Parathyroid adenoma (tissue), 2 donors: Measurements from ENCODE around the gene AIPL1.

Experiments
- H2AFZ ChIP-seq: fragments of 300-600 bp; sonication (generic); one replicate; pipeline ENCODE4 v1.7.0; 2017; ENCODE audit warnings: antibody characterized with exemption, mild to moderate bottlenecking
- H3K27ac ChIP-seq: fragments of 300-600 bp; sonication (generic); one replicate; pipeline ENCODE4 v1.7.0; 2017
- H3K27me3 ChIP-seq: fragments of 300-600 bp; sonication (generic); one replicate; pipeline ENCODE4 v1.7.0; 2017; ENCODE audit warnings: low read length; ENCODE audit not compliant: control insufficient read depth, insufficient read depth
- H3K36me3 ChIP-seq: fragments of 300-600 bp; sonication (generic); one replicate; pipeline ENCODE4 v1.7.0; 2017; ENCODE audit warnings: low read length; ENCODE audit not compliant: control insufficient read depth, insufficient read depth
- H3K4me1 ChIP-seq: fragments of 300-600 bp; sonication (generic); one replicate; pipeline ENCODE4 v1.7.0; 2017; ENCODE audit warnings: control low read depth
- H3K4me2 ChIP-seq: fragments of 300-600 bp; sonication (generic); one replicate; pipeline ENCODE4 v1.7.0; 2017; ENCODE audit warnings: low read length
- H3K4me3 ChIP-seq: fragments of 300-600 bp; sonication (generic); one replicate; pipeline ENCODE4 v1.7.0; 2017; ENCODE audit warnings: low read depth, low read length
- H3K79me2 ChIP-seq: fragments of 300-600 bp; sonication (generic); one replicate; pipeline ENCODE4 v1.7.0; 2017; ENCODE audit warnings: control low read depth
- H3K9ac ChIP-seq: fragments of 300-600 bp; sonication (generic); one replicate; pipeline ENCODE4 v1.7.0; 2017; ENCODE audit warnings: mild to moderate bottlenecking
- H3K9me3 ChIP-seq: fragments of 300-600 bp; sonication (generic); one replicate; pipeline ENCODE4 v1.7.0; 2017; ENCODE audit warnings: low read length; ENCODE audit not compliant: control insufficient read depth
- TF ChIP-seq, protein P1 (sequence below): fragments of 300-600 bp; sonication (generic); IDR thresholded peaks from one replicate; pipeline ENCODE4 v1.7.0; 2017; ENCODE audit warnings: antibody characterized with exemption, mild to moderate bottlenecking
- donor health status: primary hyperparathyroidism.

The AIPL1 gene

DNA sequence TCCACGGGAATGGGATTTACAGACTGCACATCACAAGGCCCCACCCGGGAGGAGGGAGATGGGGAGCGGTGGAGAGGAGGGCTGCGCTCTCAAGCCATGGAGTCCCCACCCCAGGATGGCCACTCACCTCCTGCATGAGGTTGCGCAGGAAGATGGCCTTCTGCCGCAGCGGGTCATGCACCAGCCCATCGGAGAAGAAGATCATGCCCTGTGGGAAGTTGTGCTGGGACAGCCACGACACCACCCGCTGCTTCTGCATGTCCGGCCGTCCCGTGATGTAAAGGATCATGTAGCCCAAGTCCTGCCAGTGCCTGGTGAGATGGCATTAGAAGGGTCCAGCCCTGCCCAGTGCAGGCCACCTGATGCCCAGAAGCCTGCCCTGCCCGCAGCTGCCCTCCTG lies 26.3 kb upstream of the AIPL1 start:
- Histone ChIP-seq H2AFZ (no peak overlapping the region), H3K4me3 (no peak overlapping the region), H3K9ac (no peak overlapping the region), H3K27me3 (no peaks in the 10 kb centered on the region), H3K4me2 (no peak overlapping the region), H3K4me1 (no peaks in the 10 kb centered on the region), H3K27ac (no peak overlapping the region), H3K36me3 (no peaks in the 10 kb centered on the region), H3K9me3 (no peaks in the 10 kb centered on the region), H3K79me2 (no peaks in the 10 kb centered on the region)
- TF ChIP-seq, protein P1, sequence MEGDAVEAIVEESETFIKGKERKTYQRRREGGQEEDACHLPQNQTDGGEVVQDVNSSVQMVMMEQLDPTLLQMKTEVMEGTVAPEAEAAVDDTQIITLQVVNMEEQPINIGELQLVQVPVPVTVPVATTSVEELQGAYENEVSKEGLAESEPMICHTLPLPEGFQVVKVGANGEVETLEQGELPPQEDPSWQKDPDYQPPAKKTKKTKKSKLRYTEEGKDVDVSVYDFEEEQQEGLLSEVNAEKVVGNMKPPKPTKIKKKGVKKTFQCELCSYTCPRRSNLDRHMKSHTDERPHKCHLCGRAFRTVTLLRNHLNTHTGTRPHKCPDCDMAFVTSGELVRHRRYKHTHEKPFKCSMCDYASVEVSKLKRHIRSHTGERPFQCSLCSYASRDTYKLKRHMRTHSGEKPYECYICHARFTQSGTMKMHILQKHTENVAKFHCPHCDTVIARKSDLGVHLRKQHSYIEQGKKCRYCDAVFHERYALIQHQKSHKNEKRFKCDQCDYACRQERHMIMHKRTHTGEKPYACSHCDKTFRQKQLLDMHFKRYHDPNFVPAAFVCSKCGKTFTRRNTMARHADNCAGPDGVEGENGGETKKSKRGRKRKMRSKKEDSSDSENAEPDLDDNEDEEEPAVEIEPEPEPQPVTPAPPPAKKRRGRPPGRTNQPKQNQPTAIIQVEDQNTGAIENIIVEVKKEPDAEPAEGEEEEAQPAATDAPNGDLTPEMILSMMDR: no peak

DNA sequence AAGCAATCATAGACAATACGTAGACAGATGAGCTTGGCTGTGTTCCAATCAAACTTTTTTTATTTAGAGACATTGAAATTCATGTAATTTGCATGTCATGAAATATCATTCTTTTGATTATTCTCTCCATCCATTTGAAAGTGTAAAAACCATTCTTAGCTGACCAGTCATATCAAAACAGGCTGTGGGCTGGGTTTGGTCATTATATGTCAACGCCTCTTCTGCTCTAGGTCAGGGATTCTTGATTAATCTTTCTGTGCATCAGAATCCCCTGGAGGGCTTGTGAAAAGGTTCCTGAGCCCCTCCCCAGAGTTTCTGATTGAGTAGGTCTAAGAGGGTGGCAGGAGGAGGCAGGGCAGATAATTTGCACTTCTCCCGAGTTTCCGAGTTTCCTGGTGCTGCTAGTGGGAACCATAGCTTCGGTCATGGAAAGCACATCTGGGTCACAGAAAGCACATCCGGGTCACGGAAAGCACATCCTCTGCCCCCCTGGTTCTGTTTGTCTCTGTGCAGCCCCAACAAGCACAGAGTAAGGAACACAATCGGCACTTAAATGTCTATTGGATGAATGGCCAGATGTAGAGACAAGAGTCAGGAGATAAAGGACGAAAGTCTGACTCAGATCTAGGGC lies 25.7 kb upstream of the AIPL1 start:
- H3K9me3 ChIP-seq: no peaks in the 10 kb centered on the region
- no peaks in the 10 kb centered on the region for H3K27me3 ChIP-seq
- no peaks in the 10 kb centered on the region for H3K4me1 ChIP-seq
- H3K79me2 ChIP-seq: no peaks in the 10 kb centered on the region
- TF ChIP-seq, protein P1: no peak
- H3K4me2 ChIP-seq: no peak overlapping the region
- no peak overlapping the region for H2AFZ ChIP-seq
- H3K4me3 ChIP-seq: no peak overlapping the region
- no peaks in the 10 kb centered on the region for H3K36me3 ChIP-seq
- no peak overlapping the region for H3K27ac ChIP-seq
- no peak overlapping the region for H3K9ac ChIP-seq

DNA sequence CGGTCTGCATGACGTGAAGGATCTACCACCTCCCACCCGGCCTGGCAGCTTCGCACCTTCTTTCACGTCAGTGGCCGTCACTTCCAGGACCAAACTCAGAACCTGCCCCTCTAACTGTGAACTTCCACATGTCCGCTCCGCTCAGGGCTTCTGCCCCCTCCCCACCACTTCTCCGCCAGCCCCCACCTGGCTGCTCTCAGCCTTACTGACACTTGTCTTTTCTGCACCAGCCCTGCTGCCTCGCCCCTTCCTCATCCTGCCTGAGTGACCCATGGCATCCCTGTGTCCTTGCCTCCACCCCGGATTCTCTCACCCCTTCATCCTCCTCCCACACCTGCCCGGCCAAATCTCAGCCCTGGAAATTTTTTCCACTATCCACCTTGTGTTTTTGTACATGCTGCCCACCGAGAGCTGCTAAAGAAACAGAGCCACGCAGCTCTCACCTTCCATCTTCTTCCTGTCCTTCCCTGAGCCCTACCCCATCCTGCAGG lies 23.6 kb upstream of the AIPL1 start:
- H3K4me1 ChIP-seq: no peaks in the 10 kb centered on the region
- TF ChIP-seq, protein P1: no peak
- no peak overlapping the region for H3K9ac ChIP-seq
- no peaks in the 10 kb centered on the region for H3K79me2 ChIP-seq
- no peaks in the 10 kb centered on the region for H3K9me3 ChIP-seq
- no peak overlapping the region for H3K4me3 ChIP-seq
- no peaks in the 10 kb centered on the region for H3K27me3 ChIP-seq
- no peak overlapping the region for H3K4me2 ChIP-seq
- no peaks in the 10 kb centered on the region for H3K36me3 ChIP-seq
- no peak overlapping the region for H2AFZ ChIP-seq
- no peak overlapping the region for H3K27ac ChIP-seq

DNA sequence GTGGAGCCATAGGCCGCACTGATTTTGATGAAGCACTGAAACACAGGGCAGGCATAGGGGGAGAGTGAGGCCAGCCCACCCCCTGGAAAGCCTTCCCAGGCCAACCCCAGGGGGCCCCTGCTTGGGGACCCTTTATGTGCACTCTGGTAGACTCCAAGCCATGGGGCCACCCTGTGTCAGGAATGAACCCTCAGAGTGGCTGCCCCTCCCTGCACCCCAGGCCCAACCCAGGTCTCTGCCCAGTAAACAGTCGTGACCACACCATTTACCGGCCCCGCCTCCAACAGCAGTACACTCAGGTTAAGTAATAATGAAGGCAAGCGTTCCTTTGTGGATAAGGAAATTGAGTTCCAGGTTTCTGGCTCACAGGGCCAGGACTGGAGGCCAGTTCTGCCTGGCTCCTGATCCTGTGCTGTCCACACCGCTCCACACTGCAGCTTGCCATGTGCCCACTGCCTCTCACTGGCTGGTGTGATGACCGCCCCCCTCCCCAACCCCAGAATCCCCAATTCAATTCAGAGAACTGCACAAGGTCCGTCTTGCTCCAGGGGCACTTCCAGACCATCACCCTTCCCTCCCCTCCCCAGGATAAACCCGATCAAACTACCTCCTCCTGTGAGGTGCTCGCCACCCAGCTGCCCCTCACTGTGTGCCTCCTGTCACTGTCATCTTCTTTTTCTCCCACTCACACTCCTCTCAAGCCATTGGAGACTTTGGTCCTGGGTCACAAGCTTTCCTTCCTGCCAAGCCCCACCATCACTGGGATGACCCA lies 23.0 kb upstream of the AIPL1 start:
- no peak overlapping the region for H3K27ac ChIP-seq
- no peak overlapping the region for H2AFZ ChIP-seq
- no peaks in the 10 kb centered on the region for H3K79me2 ChIP-seq
- H3K4me2 ChIP-seq: no peak overlapping the region
- no peaks in the 10 kb centered on the region for H3K4me1 ChIP-seq
- H3K36me3 ChIP-seq: no peaks in the 10 kb centered on the region
- H3K9ac ChIP-seq: no peak overlapping the region
- H3K27me3 ChIP-seq: no peaks in the 10 kb centered on the region
- TF ChIP-seq, protein P1: no peak
- H3K9me3 ChIP-seq: no peaks in the 10 kb centered on the region
- no peak overlapping the region for H3K4me3 ChIP-seq
